HG02588 (cell line): ENCODE measurements around the gene CDC42BPA.
"Not testable (repeated sequence)": the region's sequence is repeated elsewhere in the genome, so short reads cannot be mapped to it uniquely, and the experiment has no call there.

Experiments used
- ATAC-seq: cut with Tn5 transposase; IDR thresholded peaks from one replicate; pipeline ENCODE4 v1.9.1; 2021; ENCODE audit warnings: mild to moderate bottlenecking, moderate library complexity; ENCODE audit not compliant: unreplicated experiment

Gene CDC42BPA

GRCh38 chr1:227318016-227318852, at the start of gene CDC42BPA:
CDC42BPA (minus strand) TSS chr1:227318492; CDS start chr1:227317182, 1,310 bp downstream.
- ATAC-seq, result peak; percentile 49

- no peak for ATAC-seq
Measured at GRCh38 chr1:227368009-227368408, 49.7 kb upstream of the CDC42BPA start.

GRCh38 chr1:227365473-227366431, 47.5 kb upstream of the CDC42BPA start:
- no peak for ATAC-seq

- ATAC-seq, result no peak
Measured at GRCh38 chr1:227364657-227365056, 46.4 kb upstream of the CDC42BPA start.

GRCh38 chr1:227363825-227364224, 45.5 kb upstream of the CDC42BPA start:
- ATAC-seq, result no peak

- ATAC-seq, result no peak
Measured at GRCh38 chr1:227362039-227362438, 43.7 kb upstream of the CDC42BPA start.

- no peak for ATAC-seq
Measured at GRCh38 chr1:227357927-227358302, 39.6 kb upstream of the CDC42BPA start.

GRCh38 chr1:227357171-227357926, 39.1 kb upstream of the CDC42BPA start:
- ATAC-seq, result no peak

GRCh38 chr1:227356620-227357146, 38.4 kb upstream of the CDC42BPA start:
- ATAC-seq, result no peak

GRCh38 chr1:227355542-227356245, 37.4 kb upstream of the CDC42BPA start:
- ATAC-seq, result no peak

- no peak for ATAC-seq
Measured at GRCh38 chr1:227353186-227353585, 34.9 kb upstream of the CDC42BPA start.

- ATAC-seq, result not testable (repeated sequence)
Measured at GRCh38 chr1:227352164-227352563, 33.9 kb upstream of the CDC42BPA start.

GRCh38 chr1:227351443-227351842, 33.2 kb upstream of the CDC42BPA start:
- no peak for ATAC-seq

GRCh38 chr1:227349967-227350366, 31.7 kb upstream of the CDC42BPA start:
- ATAC-seq, result no peak

- ATAC-seq, result no peak
Measured at GRCh38 chr1:227343727-227344551, 25.6 kb upstream of the CDC42BPA start.

GRCh38 chr1:227343206-227343605, 24.9 kb upstream of the CDC42BPA start:
- ATAC-seq, result no peak

- no peak for ATAC-seq
Measured at GRCh38 chr1:227342075-227342829, 24.0 kb upstream of the CDC42BPA start.

- ATAC-seq, result not testable (repeated sequence)
Measured at GRCh38 chr1:227336136-227336535, 17.8 kb upstream of the CDC42BPA start.
